Activated naive CD4-positive, alpha-beta T cell treated with anti-CD3 and anti-CD28 coated beads, Interleukin-2, amount 50 U/mL, for 16 hours (primary cell): Measurements from ENCODE around the gene NODAL.
"Not testable (repeated sequence)": the region's sequence is repeated elsewhere in the genome, so short reads cannot be mapped to it uniquely, and the experiment has no call there.

Source experiments
- DNase-seq: peaks from one replicate; pipeline ENCODE4 v3.0.0-alpha.2; 2020

NODAL gene

DNA sequence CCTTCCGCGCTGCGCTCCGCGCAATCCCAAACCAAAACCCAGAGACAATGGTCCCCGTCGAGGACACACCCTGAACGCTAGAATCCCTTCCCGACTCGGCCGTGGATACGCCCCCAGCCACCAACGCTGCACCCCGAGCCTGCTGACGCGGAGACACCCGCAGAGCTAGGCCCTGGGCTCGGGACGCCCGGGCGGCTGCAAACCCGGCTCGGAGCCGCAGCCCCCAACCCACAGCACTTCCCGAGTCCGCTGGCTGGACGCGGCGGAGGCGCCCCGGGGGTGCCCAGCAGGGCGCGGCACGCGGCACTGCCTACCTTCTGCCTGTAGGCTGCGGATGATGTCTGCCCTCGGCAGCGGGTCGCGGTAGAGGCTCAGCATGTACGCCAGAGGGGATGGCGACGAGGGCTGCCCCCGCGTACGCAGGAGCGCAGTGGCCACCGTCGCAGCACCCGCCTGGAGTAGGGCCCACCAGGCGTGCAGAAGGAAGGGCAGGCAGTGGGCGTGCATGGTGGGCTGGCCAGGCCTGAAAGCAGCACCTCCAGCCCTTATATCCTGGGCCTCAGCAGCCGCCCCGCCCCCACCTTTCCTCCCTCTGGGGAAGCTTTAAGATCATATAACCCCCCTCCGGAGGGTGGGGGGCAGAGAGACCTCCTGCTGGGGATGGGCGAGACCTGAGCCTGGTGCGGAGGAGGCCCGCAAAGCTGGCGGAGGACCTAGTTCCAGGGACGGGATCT, at the start of gene NODAL:
NODAL (minus strand) TSS at position 521 of the 734 bp plus-strand sequence; CDS start at position 507, 14 bp downstream.
- peak; percentile 23 for DNase-seq

DNA sequence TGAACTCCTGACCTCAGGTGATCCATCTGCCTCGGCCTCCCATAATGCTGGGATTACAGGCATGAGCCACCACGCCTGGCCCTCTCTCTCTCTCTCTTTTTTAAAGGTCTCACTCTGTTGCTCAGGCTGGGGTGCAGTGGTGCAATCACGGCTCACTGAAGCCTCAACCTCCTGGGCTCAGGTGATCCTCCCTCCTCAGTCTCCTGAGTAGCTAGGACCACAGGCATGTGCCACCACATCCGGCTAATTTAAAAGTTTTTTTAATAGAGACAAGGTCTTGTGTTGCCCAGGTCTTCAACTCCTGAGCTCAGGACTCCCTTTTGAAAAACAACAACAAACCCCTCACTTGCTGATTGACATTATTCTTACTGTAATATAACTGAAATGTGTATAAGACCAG, 48.7 kb upstream of the NODAL start:
- no peak for DNase-seq

DNA sequence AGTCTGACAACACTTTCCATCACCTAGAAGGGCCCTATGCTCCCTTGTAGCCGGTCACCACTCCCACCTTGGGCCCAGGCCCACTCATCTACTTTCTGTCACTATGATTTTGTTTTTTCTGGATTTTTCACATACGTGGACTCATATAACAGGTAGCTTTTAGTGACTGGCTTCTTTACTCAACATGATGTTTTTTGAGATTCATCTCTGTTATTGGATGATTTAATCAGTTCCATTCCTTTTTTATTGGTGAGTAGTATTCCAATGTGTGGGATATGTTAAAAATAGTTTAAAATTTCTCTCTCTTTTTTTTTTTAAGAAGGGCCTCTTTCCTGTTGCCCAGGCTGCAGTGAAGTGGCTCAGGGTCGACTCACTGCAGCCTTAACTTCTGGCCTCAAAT, 46.3 kb upstream of the NODAL start:
- no peak for DNase-seq

DNA sequence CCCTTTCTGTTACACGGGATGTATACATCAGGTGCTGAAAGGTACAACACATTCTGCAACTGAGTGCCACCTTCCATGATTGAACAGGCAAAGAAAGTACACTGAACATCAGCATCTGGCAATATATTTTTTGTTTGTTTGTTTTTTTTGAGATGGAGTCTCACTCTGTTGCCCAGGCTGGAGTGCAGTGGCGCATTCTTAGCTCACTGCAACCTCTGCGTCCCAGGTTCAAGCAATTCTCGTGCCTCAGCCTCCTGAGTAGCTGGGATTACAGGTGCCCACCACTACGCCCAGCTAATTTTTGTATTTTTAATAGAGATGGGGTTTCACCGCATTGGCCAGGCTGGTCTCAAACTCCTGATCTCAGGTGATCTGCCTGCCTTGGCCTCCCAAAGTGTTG, 42.4 kb upstream of the NODAL start:
- DNase-seq, result not testable (repeated sequence)

DNA sequence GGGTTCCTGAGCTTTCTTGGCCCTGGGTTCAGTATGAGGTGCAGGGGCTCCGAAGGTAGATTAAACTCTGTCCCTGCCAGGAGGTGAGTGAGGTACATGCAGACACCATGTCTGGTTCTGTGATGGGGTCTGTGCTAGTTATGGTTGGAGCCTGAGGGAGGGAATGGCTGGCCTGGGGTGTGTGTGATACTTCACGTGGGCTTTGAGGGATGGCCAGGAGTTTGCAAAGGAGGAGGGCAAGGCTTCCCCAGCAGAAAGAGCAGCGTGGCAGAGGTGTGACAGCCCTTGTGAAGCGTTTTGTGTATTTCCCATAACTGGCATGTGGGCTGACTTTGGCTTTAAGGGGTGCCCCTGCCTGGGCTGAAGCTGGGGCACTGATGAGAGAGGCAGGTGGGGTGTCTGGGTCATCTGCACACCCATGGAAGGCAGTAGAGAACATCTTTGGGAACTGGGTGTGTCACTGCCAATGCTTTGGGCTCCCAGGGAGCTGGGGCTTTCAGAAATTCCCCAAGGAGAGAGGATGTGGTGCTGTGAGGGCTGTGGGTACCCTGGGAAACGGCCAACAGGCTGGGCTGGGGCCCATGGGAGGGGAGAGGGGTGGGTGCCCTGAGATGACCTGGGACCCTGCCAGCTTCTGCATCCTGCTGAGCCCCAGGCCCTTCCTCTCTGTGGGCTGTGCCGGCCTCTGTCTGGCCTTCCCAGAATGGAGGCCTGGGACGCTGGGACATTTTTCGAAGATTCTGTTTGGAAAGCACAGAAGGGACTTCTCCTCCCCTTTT, 41.7 kb upstream of the NODAL start:
- no peak for DNase-seq

DNA sequence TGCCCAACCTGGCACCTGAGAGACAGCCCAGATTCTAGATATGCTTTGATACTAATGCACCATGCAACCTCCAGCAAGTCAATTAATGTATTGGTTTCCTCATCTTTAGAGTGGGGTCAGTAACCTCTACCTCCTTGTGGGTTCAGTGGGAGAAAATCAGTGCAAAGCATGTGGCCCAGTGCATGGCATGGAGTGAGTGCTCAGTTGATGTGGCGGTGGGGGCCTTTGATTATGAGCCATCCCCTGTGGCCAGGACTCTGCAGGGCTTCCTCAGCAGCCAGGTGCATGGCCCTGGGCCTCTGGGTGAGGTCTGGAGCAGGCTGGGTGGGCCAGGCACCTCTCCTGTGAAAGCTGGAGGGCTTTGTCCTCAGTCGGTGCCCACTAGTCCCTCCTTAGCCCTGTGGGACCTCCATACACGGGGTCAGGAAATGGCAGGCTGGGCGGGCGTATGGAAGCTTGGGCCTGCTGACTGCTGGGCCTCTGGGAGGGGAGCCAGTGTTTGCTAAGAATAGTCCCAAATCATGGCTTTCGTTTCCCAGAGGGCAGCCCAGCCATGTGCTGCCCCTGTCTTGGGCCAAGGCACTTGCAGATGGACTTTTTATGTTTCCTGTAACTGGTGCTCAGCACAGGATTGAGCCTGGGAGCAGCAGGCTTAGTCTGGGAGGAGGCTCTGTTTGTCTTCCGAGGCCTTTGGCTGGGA, 40.5 kb upstream of the NODAL start:
- DNase-seq, result no peak

DNA sequence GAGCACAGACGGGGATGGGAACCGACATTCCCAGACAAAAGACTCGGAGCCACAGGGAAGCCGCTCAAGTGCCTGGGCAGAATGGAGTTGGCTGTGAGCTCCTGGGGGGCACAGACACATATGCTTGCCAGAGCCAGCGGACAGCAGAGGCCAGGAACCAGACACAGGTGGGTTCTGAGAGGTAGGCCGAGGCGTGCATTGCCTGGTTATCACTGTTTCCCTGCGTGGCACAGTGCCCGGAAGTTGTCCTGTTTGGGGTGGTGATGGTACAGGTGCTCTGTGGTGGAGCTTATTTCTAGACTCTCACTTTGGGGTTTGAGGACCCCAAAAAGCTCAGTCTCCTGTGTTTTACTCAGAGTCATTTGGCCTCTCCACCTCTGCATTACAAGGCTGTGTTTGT, 39.6 kb upstream of the NODAL start:
- DNase-seq, result no peak

DNA sequence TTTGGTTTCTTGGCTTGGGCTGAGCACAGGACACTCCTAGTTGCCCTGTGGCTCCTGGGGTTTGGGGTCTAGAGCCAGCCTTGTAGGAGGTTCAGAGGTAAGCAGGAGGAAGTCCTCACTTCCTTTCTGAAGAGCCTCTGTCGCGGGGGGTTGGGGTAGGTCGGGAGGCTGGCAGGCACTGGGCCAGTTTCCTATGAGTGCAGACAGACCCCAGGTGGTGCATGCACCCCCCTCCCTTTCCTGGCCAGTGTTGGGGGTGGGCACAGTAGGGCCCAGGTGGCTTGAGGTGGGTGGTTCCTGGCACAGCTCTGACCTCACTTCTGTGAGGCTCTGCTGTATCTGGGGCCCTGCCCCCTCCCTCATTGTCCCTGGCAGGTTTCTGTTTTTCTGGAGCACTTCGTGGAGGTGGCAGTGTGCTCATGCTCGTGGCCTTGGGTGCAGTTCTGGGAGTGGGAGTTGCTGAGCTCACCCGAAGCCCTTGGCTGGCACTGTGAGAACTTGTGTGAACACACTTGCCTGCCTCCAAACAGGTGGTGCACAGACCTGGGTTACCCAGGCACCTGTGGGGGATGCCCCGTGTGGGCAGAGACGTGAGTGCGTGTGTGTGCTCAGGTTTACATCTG, 38.9 kb upstream of the NODAL start:
- peak; percentile 43 for DNase-seq

DNA sequence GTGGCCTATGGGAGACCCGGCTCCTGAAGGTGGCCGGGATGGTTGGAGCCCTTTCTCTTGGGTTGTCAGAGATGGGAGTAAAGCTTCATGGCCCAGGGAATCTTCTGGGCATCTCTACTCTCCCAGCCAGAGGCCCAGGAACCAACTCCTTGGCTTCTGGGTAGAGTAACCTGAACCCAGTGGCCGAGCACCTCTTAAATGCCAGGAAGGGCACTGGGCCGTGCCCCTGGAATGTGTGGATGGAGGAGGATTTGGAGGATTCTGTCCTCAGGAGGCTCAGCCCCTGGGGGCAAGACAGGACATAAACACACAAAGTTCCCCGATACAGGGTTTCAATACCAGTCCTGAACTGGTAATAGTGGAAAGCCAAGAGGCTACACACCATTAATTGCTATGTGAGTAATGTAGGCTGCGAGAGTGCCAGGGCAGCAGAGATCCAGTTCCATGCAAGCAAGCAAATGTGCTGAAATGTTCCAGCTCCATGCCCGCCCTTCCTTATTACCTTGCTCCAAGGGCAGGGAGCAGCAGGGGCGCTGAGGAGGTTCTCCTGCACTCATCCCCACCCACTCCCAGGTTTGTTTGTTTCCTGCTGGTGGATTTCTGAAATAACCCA, 38.3 kb upstream of the NODAL start:
- no peak for DNase-seq

DNA sequence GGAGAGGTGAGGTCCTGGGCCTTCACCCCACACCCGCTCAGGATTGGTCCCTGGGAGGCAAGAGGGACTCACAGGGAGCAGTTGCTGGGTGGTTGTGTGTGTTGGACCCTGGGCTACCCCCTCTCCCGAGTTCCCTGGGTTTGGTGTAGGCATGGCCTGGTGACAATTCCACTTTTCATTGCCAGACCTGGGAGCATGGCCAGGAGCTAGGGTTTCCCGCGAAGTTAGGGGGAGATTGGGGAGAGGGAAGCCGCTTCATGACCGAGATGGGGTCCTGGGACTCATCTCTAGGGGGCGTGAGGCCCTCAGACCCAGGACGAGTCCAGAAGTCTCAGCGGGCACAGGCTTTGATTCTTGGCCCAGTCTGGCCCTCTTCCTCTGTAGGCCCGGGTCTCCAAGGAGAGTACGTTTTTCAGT, 37.7 kb upstream of the NODAL start:
- DNase-seq, result no peak

DNA sequence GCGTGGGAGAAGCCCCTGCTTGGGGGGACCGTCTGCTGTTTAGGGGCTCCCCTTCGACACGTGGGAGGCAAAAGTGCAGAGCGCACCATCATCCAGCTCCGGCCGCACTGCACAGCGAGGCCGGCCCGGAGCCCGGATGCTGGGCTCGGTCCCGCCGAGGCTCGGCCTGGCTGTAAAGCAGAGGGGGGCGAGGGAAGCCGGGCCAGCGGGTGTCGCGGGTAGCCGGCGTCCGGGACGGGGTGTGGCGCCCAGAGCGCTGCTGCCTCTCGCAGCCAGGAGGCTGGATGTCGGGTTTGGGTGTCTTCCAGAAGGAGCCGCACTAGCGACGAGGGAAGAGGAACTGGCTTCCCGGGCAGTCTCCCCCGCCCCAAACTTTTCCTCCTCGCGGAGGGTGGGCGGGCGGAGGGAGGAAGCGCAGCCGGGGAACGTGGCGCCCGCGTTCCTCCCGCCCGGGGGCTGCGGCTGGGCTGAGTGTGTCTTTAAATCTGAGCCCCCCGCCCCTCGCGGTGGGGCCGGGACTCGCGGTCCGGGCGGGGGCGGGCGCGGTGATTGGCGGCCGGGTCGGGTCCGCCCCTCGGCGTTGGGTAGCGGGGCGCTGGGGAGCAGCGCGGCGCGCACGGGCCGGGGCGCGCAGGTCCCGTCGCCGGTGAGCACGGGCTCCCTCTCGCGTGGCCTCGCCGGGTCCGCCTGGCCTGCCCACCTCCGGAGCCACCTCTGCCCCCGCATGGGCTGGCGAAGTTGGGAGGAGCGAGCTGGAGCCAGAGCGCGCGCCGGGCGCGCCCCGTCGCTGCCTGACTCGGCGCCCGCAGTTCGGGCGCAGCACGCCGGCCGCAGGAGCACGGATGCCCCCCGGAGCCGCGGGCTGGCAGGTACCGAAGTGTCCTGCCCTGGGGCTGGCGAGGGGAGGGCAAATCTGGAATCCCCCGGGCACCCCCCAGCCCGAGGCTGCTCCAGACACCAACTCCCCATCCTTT, 37.0 kb upstream of the NODAL start, which contains the start of gene PALD1:
PALD1 (plus strand) TSS at position 577 of the 974 bp plus-strand sequence. CDS start 47,185 bp downstream, outside the sequence.
- DNase-seq, result peak; percentile 71

DNA sequence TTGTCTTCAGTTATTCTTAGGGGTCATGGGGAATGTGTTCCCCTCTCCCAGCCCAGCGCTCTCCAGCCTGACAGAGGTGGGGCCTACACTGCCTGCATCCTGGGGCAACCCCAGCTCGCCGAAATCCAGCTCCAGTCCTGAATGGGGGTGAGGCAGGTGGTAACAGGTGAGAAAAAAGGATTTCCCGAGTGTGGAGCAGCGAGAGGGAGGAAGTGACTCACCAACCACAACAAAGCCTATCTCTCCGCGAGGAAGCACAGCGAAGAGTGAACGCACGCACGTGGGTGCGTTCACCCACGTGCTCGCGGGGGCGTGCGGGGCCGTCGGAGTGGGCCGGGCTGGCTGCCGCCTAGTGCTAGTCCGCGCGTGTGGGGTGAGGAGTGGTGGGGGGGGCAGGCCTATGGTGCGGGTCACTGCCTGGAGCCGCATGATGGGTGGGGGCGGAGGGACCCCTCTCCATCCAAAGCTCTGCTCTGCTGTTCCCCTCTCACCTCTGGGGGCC, 36.2 kb upstream of the NODAL start:
- peak; percentile 83 for DNase-seq

DNA sequence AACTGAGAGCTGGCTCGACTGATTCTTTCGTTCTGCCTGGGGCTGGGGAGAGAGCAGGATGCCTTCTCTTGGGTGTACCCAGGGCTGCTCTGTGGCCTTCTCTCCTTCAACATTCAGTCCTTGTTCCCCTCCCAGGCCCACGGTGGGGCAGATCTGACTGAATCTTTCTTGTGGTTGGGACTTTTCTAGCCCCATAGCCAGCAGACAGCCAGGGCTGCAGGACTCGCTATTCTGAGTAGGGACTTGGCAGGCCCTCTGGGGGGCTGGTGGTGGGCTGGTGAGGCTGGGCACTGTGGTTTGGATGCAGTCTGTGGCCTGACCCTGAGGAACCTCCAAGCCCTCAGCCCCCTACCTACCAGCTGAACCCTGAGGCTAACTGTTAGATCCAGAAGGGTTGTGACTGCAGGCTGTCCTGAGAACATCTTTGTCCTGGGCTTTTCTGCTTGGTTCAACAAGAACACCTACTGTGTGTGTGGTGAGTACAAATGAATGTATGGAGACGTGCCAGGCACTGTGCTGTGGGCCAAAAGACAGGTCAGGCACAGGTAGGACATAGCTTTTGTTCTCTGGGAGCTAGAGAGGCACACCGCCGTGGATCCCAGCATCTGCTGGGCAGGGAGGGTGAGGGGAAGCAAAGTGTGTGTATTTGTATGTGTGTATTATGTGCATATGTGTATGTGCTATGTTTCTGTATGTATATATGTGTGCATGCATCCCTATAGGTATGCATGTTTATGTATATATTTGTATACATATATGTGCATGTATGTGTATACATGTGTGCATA, 35.0 kb upstream of the NODAL start:
- no peak for DNase-seq

DNA sequence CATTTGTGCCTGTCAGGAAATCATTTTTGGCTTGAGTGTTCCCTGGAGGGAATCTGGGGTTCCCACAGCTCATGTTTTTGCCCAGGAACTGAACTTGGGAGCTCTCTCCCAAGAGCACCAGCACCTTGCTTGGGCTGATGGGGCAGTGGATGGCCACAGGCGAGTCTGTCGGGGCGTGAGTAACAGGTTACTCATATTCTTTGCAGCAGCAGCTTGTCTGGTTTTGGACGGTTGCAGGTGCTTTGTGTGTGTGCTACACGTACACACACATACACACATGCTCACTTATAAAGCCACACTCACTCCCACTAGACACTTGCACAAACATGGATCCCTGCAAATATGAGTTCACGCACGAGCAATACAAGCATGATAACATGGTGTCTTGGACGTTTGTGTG, 34.2 kb upstream of the NODAL start:
- no peak for DNase-seq

DNA sequence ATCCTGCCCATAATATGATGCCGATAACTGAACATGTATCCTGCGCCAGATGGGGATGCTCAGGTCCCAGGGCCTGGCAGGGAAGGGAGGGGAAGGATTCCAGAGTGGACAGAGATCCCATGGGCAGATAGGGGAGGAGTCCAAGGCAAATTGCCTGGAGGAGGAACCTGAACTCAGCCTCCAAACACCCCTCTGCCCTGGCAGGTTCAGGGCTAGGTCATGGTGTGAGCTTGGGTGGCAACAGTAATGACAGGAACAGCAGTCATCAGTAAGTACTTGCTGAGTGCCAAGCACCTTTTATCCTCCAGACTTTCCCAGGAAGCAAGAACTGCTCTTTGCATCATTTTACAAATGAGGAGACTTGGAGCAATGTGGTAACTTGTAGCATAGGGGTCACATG, 33.3 kb upstream of the NODAL start:
- no peak for DNase-seq

DNA sequence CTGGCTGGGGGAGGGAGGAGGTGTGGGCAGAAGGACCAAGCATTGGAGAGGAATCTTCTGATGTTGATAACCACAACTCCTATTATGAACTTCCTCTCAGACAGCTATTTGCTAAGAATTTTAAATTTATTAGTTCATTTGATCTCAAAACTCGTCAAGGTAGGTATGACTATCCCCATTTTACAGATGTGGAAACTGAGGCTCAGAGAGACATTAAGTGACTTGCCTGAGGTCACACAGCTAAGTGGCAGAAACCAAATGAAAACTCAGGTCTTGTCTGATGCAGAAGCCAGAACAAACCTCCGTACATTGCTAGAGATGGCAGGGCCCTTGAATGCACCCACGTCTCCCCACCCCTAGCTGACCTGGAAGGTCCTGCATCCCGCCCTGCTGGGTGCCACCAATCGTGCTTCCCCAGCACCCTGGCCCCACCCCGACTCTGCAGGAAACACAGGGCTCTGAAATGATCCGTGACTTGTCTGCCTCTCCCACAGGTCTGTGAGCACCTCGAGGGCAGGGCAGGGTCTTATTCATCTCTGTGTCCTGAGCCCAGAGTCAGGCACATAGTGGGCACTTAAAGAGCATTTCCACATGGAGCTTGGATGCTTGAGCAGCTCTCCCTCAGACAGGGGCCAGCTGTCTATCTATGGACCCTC, 31.4 kb upstream of the NODAL start:
- DNase-seq, result no peak

DNA sequence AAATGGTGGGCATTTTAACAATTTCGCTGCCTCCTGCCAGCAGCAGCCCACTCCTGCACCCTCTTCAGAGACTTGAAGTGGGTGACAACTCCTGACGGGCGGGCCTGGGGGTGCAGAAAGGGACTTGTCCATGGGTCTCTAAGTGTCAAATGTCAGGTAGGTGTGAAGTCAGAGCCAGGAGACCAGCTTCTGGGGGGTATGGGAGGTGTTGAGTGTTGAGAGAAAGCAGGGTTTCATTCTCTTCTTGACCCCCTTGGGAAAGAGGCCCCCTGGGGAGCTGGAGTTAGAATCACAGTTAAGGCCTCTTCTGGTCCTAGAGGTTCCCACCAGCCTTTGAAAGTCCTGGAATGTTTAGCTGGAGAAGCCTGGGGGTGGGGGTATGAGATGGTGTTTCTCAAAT, 25.5 kb upstream of the NODAL start:
- no peak for DNase-seq

DNA sequence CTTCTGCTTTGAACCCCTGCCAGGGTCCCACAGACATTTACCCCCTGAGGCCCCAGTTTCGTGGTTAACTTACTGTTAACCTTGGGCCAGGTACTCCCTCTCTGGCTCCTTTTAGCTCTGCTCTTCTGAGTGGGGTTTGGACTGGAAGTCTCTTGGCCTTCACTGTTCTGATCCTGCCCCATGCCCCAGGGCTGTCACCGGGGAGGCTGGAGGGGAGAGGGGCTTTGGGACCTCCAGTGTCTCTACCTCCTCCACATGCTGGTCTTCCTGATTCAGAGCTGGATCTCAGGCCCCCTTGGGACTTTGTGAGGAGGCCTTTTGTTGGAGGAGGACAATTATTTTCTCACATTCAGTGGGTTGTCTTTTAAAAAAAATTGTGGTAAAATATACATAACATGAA, 24.4 kb upstream of the NODAL start:
- no peak for DNase-seq

DNA sequence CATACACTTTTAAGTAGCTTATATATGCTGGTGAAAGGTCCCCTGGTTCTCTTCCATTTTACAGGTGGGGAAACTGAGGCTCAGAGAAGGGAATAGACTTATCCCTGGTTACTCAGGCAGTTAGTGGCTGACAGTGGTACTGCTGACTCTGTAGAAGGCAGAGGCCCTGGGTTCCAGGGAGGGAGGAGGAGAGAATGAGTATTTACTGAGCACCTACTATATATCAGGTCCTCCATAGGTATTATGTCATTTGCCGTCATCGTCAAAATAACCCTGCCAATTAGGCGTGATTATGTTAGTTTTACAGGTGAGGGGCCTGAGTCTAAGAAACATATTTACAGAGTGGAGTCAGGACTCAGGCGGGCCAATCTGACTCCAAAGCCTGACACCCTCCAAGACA, 23.8 kb upstream of the NODAL start:
- no peak for DNase-seq
